Heart left ventricle (tissue), 16 donors: ENCODE measurements around the gene CDC25A. TPM values are rescaled to one million over a fixed set of nuclear protein-coding genes. Genes with fewer than 3 reads are reported as not detected.
"Not testable (repeated sequence)": the region's sequence is repeated elsewhere in the genome, so short reads cannot be mapped to it uniquely, and the experiment has no call there.

Source experiments
- ATAC-seq, 4 donors: fragments of 200-7000 bp; cut with Tn5 transposase; one replicate each; pipeline ENCODE4 v1.9.1; 2020 to 2022; ENCODE audit warnings: moderate library complexity in 4 of 4, mild to moderate bottlenecking in 3 of 4, moderate number of reproducible peaks in 1 of 4
- DNase-seq, 5 donors: peaks; one replicate each; pipeline ENCODE4 v3.0.0-alpha.2; 2020
- H3K27ac ChIP-seq, 12 donors: fragments of 200-600 bp; sonication (generic) in 4 of 12; one replicate each; pipeline versions ENCODE4 v1.5.0 to v1.8.0; 2016 to 2022; ENCODE audit warnings: mild to moderate bottlenecking in 2 of 12
- H3K27me3 ChIP-seq, 9 donors: fragments of 200-600 bp; sonication (generic) in 2 of 9; one replicate each; pipeline versions ENCODE4 v1.5.1 to v1.8.0; 2016 to 2022; ENCODE audit warnings: mild to moderate bottlenecking in 3 of 9
- H3K36me3 ChIP-seq, 9 donors: fragments of 200-600 bp; sonication (generic) in 2 of 9; one replicate each; pipeline versions ENCODE4 v1.5.0 to v1.8.0; 2018 to 2022; ENCODE audit warnings: mild to moderate bottlenecking in 2 of 9
- H3K4me1 ChIP-seq, 12 donors: fragments of 200-600 bp; sonication (generic) in 4 of 12; one replicate each; pipeline versions ENCODE4 v1.5.0 to v1.8.0; 2016 to 2022; ENCODE audit warnings: mild to moderate bottlenecking in 3 of 12
- H3K4me3 ChIP-seq, 12 donors: fragments of 200-600 bp; sonication (generic) in 4 of 12; one replicate each; pipeline versions ENCODE4 v1.5.0 to v1.8.0; 2017 to 2022; ENCODE audit warnings: mild to moderate bottlenecking in 9 of 12, moderate library complexity in 4 of 12
- H3K9me3 ChIP-seq, 12 donors: fragments of 200-600 bp; sonication (generic) in 4 of 12; one replicate each; pipeline versions ENCODE4 v1.5.0 to v1.8.0; 2016 to 2022; ENCODE audit warnings: mild to moderate bottlenecking in 1 of 12
- CTCF ChIP-seq, 12 donors: fragments of 200-600 bp; sonication (generic) in 4 of 12; IDR thresholded peaks; one replicate each; pipeline versions ENCODE4 v1.5.0 to v1.8.0; 2018 to 2022; ENCODE audit warnings: antibody characterized with exemption in 12 of 12, mild to moderate bottlenecking in 5 of 12
- POLR2A ChIP-seq, 2 donors: fragments of 450-650 bp; IDR thresholded peaks; one replicate each; pipeline ENCODE4 v1.6.1; 2017; ENCODE audit warnings: antibody characterized with exemption in 2 of 2, mild to moderate bottlenecking in 2 of 2, moderate library complexity in 2 of 2
- WGBS, 4 donors: extraction: QIAGEN DNeasy Blood & Tissue Kit in 2 of 4; methylation state at CpG; one replicate each; pipeline versions ENCODE4 v1.1.5 to v1.1.7; 2013 to 2018; 5-methylcytosine and 5-hydroxymethylcytosine counted together
- intact Hi-C, 10 donors: fragments of 100-400 bp; cut with DNase I; formaldehyde crosslinking; loops; one replicate each; pipeline versions ENCODE4 v1.11.1 to v1.14.2; 2022
- microRNA counts, 2 donors: library from miRNA; unstranded; fragments of <30 nt; microRNA quantifications; one replicate each; lab custom pipeline; 2016
- microRNA-seq, 4 donors: library from miRNA; unstranded; fragments of <30 nt; microRNA quantifications; one replicate each; pipeline versions ENCODE4 to v1.2.0, GENCODE V29; 2017 to 2020
- polyA plus RNA-seq, 2 donors: library from polyadenylated mRNA; stranded (reverse); fragments of 200-250 nt; gene quantifications; one replicate each; pipeline ENCODE4 v1.2.3, GENCODE V29; 2013
- total RNA-seq, 9 donors: library from RNA; depleted of rRNA in 2 of 9; stranded (reverse); fragments of >200 nt in 2 of 9; fragmentation: NEBNext Ultra II Directional in 3 of 9; extraction: Animal tissue kit (Norgen Biotek cat#: 25700) in 3 of 9; gene quantifications; one replicate each; pipeline versions ENCODE4 v1.1.0 to v1.2.4, GENCODE V29; 2016 to 2023
- donor health status: ischemic (EF 13 %, LVEDD 7.1; RV severe dilation, severe dysfunction).
- donor health status: healthy with polysubstance abuse.
- donor health status: DM: no; HTN: yes; CAD: no.
- donor health status: DM: no; HTN: no; CAD: no.
- donor health status: ischemic (EF 25% LVEDD 6.9; RV normal size, moderate dysfunction).
- donor health status: ischemic (EF 25% LVEDD 5.7; RV mildly dilated, moderate dysfunction).
- donor health status: healthy.
- donor health status: DM: yes; HTN: yes; CAD: no.
- donor health status: ischemic (EF 35%, LVEDD 5.7; RV mildly dilated, moderate dysfunction).
- donor health status: nonischemic (EF 11% LVEDD 7.7; RV severe dilation, severe dysfunction).
- donor health status: DM: yes; HTN: yes; CAD: no.
- donor health status: PGD.
- donor health status: ischemic (EF 29% LVEDD 5.4; RV normal size, mild dysfunction).
- donor health status: nonischemic (EF 23%, LVEDD 6.1; RV moderate dilation, normal function).

Gene CDC25A
- total and polyA plus RNA-seq, 11 donors, result 0.42 to 3.6 (median 1.00) TPM

- no peak for ATAC-seq
- peaks cover 0 to 7% (median 0%) of the 10 kb centered on the region in 12 donors for H3K9me3 ChIP-seq
- peak overlapping the region in 2 of 12 donors; percentile 33 to 76 for H3K27ac ChIP-seq
- intact Hi-C loops, result no loop called here
- TF ChIP-seq CTCF (IDR thresholded peaks at IDR 0.05) (no peak), POLR2A (IDR thresholded peaks at IDR 0.05) (no peak)
- WGBS, 4 donors, result 39 to 53% (median 45%) methylated on average over 1 of the region's 1 CpG
- H3K4me1 ChIP-seq, result peaks cover 0 to 16% (median 5%) of the 10 kb centered on the region in 12 donors
- DNase-seq, result no peak
- H3K36me3 ChIP-seq, result no peaks in the 10 kb centered on the region
- H3K27me3 ChIP-seq, result no peaks in the 10 kb centered on the region
- peak overlapping the region in 1 of 12 donors; percentile 10 for H3K4me3 ChIP-seq
These were observed 75.4 kb downstream of the CDC25A start for GRCh38 chr3:48112813-48113212.

GRCh38 chr3:48112108-48112791 lies 76.0 kb downstream of the CDC25A start:
- Histone ChIP-seq H3K4me3 (peak overlapping the region in 1 of 12 donors; percentile 10), H3K4me1 (peaks cover 0 to 16% (median 5%) of the 10 kb centered on the region in 12 donors), H3K27ac (peak overlapping the region in 2 of 12 donors; percentile 33 to 76)
- H3K36me3 ChIP-seq, H3K9me3 ChIP-seq, H3K27me3 ChIP-seq, intact Hi-C loops, ATAC-seq, DNase-seq: not testable (repeated sequence)
- 76 to 90% (median 78%) methylated on average over 8 of the region's 8 CpGs for WGBS, 4 donors

GRCh38 chr3:48110463-48110862 lies 77.8 kb downstream of the CDC25A start:
- intact Hi-C loops, result no loop called here
- peaks cover 0 to 7% (median 0%) of the 10 kb centered on the region in 12 donors for H3K9me3 ChIP-seq
- no peak overlapping the region for H3K27ac ChIP-seq
- ATAC-seq (no peak), DNase-seq (no peak)
- no peak overlapping the region for H3K4me3 ChIP-seq
- no peak for TF ChIP-seq CTCF (IDR thresholded peaks at IDR 0.05)
- no peak for TF ChIP-seq POLR2A (IDR thresholded peaks at IDR 0.05)
- H3K27me3 ChIP-seq, result no peaks in the 10 kb centered on the region
- peaks cover 0 to 14% (median 5%) of the 10 kb centered on the region in 12 donors for H3K4me1 ChIP-seq
- no peaks in the 10 kb centered on the region for H3K36me3 ChIP-seq
- WGBS, 4 donors, result 97 to 99% (median 98%) methylated on average over 2 of the region's 2 CpGs

- H3K4me3 ChIP-seq, result no peak overlapping the region
- WGBS, 4 donors, result 84 to 94% (median 90%) methylated on average over 3 of the region's 3 CpGs
- ATAC-seq (no peak), DNase-seq (no peak)
- H3K36me3 ChIP-seq, result no peaks in the 10 kb centered on the region
- TF ChIP-seq POLR2A (IDR thresholded peaks at IDR 0.05) (no peak), CTCF (IDR thresholded peaks at IDR 0.05) (no peak)
- intact Hi-C loops, result no loop called here
- peaks cover 0 to 4% (median 0%) of the 10 kb centered on the region in 12 donors for H3K4me1 ChIP-seq
- no peaks in the 10 kb centered on the region for H3K27me3 ChIP-seq
- no peak overlapping the region for H3K27ac ChIP-seq
- peaks cover 0 to 7% (median 0%) of the 10 kb centered on the region in 12 donors for H3K9me3 ChIP-seq
These were observed 81.0 kb downstream of the CDC25A start for GRCh38 chr3:48107227-48107626.

MicroRNAs within 50 kb of the gene (microRNA counts, 767-probe panel; counts per million panel counts)
- 71.6 to 2,222 counts per million in 2 donors for microRNA hsa-miR-4443 (lab: Ali Mortazavi, UCI)

Small RNA genes within 50 kb of the gene (microRNA-seq; reads per million reads assigned to microRNA genes)
- gene MIR4443, result 1.2 to 86.8 (median 4.6) reads per million in 4 donors

Other genes starting within 250 kb of the CDC25A start
- 1,000 to 10,000 TPM in 2 of 9 donors, 100 to 1,000 TPM in 7; 484 to 1,422 (median 877) TPM for gene MAP4, start 172.0 kb downstream of the CDC25A start, total RNA-seq
- 100 to 1,000 TPM; 206 to 346 TPM for gene MAP4, start 172.0 kb downstream of the CDC25A start, polyA plus RNA-seq
- 1 to 10 TPM in 1 of 9 donors, under 1 TPM in 1, not detected in 7; 0.48 to 3.0 TPM for gene CAMP, start 35.1 kb upstream of the CDC25A start, total RNA-seq
- gene CAMP, start 35.1 kb upstream of the CDC25A start, polyA plus RNA-seq, result 1 to 10 TPM in 1 of 2 donors, under 1 TPM in 1; 0.76 to 1.2 TPM
- gene ZNF589, start 52.7 kb upstream of the CDC25A start, total RNA-seq, result 1 to 10 TPM; 2.7 to 7.5 (median 4.8) TPM
- gene ZNF589, start 52.7 kb upstream of the CDC25A start, polyA plus RNA-seq, result 1 to 10 TPM; 3.0 to 3.9 TPM
- gene NME6, start 113.0 kb upstream of the CDC25A start, total RNA-seq, result 10 to 100 TPM; 14.4 to 24.7 (median 19.8) TPM
- 10 to 100 TPM; 12.3 to 20.7 TPM for gene NME6, start 113.0 kb upstream of the CDC25A start, polyA plus RNA-seq
- not detected for gene SPINK8, start 145.2 kb upstream of the CDC25A start, total RNA-seq
- not detected for gene SPINK8, start 145.2 kb upstream of the CDC25A start, polyA plus RNA-seq
- gene FBXW12, start 183.8 kb upstream of the CDC25A start, total RNA-seq, result not detected
- not detected for gene FBXW12, start 183.8 kb upstream of the CDC25A start, polyA plus RNA-seq
- gene PLXNB1, start 241.7 kb upstream of the CDC25A start, total RNA-seq, result 10 to 100 TPM; 28.0 to 71.8 (median 46.4) TPM
- gene PLXNB1, start 241.7 kb upstream of the CDC25A start, polyA plus RNA-seq, result 10 to 100 TPM; 31.8 to 64.6 TPM